Measurements from ENCODE around the gene E2F6. TPM values are rescaled to one million over a fixed set of nuclear protein-coding genes. Genes with fewer than 3 reads are reported as not detected.

Gene E2F6
- polyA plus RNA-seq, 1 experiment: 17.9 TPM

DNA sequence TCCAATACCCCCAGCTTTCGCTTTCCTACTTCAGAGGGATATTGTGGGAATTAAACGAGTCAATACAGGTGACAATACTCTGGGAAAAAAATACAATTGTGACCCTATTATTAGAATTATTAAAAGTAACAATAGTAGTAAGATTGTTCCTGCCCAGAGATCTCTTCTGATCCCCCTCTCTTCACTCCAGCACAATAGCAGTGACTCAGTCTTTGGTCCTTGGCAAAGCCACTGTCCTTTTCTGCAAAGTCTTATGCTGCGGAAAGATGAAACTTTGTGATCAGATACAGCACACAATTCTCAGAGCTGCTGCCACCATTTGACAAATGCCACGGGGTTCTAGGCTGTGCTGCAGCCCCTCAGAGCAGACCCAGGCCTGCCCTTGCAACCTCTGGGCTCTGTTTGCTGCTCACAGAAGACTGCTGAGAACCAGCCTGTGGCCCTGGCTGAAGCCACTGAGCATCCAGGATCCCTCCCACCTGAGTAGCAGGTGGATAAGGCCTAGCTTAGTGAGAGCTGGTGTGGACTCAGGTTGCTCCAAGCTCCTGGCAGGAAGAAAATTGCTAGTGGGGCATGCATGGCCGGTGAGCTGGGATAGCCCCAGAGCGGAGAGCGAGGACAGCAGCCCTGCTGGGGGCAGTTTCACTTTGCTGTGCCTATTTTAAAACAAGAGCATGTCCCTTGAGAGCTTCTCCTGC is 61.4 kb downstream of the E2F6 start:
- no peak overlapping the region for H3K4me3 ChIP-seq (ENCODE audit: low read depth, low read length)
- ChIA-PET POLR2A (interaction anchor here (1.0 kb wide), 1 partner anchor 30 kb away, joined by 3 read pairs; no protein-coding TSS in a partner anchor), CTCF (interaction anchor here (0.6 to 1.0 kb wide), 3 partner anchors 10 to 592 kb away, joined by 3 read pairs; a partner anchor contains a TSS)
- no peak for TF ChIP-seq CTCF (IDR thresholded peaks at IDR 0.05; ENCODE audit: low read depth, low read length)
- no peaks in the 10 kb centered on the region for H3K27me3 ChIP-seq (ENCODE audit: control insufficient read depth, insufficient read depth, low read length)
- DNase-seq (ENCODE audit: low read depth, low spot score): no peak
- H3K9me3 ChIP-seq (ENCODE audit: control insufficient read depth, insufficient read depth, low read length): peaks cover 3% of the 10 kb centered on the region; the same call in 1 of the 2 replicates
- H3K27ac ChIP-seq (ENCODE audit: low read depth, low read length): no peak overlapping the region

GRCh38 chr2:11402436-11402835 is 63.5 kb downstream of the E2F6 start:
- Histone ChIP-seq H3K27ac (ENCODE audit: low read depth, low read length) (no peak overlapping the region), H3K27me3 (ENCODE audit: control insufficient read depth, insufficient read depth, low read length) (no peaks in the 10 kb centered on the region), H3K9me3 (ENCODE audit: control insufficient read depth, insufficient read depth, low read length) (peaks cover 3% of the 10 kb centered on the region; the same call in 1 of the 2 replicates), H3K4me3 (ENCODE audit: low read depth, low read length) (no peak overlapping the region)
- CTCF ChIA-PET: interaction anchor here (1.4 kb wide), 1 partner anchor 270 kb away, joined by 6 read pairs; a partner anchor contains a TSS
- DNase-seq (ENCODE audit: low read depth, low spot score): no peak
- POLR2A ChIA-PET: no interaction called here
- TF ChIP-seq CTCF (IDR thresholded peaks at IDR 0.05; ENCODE audit: low read depth, low read length): no peak

DNA sequence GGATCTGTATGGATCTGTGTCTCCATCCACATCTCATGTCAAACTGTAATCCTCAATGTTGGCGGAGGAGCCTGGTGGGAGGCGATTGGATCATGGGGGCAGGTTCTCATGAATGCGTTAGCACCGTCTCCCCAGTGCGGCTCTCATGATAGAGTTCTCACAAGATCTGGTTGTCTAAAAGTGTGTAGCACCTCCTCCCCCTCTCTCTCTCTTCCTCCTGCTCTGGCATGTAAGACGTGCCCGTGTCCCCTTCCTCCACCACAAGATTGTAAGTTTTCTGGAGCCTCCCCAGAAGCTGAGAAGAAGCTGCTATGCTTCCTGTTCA is 66.6 kb downstream of the E2F6 start:
- Histone ChIP-seq H3K27ac (ENCODE audit: low read depth, low read length) (no peak overlapping the region), H3K27me3 (ENCODE audit: control insufficient read depth, insufficient read depth, low read length) (no peaks in the 10 kb centered on the region), H3K9me3 (ENCODE audit: control insufficient read depth, insufficient read depth, low read length) (peaks cover 3% of the 10 kb centered on the region; the same call in 1 of the 2 replicates), H3K4me3 (ENCODE audit: low read depth, low read length) (no peak overlapping the region)
- no peak for TF ChIP-seq CTCF (IDR thresholded peaks at IDR 0.05; ENCODE audit: low read depth, low read length)
- CTCF ChIA-PET: no interaction called here
- POLR2A ChIA-PET: no interaction called here
- DNase-seq (ENCODE audit: low read depth, low spot score): no peak

GRCh38 chr2:11398750-11399437 is 67.1 kb downstream of the E2F6 start:
- CTCF ChIA-PET: no interaction called here
- POLR2A ChIA-PET: no interaction called here
- no peak for TF ChIP-seq CTCF (IDR thresholded peaks at IDR 0.05; ENCODE audit: low read depth, low read length)
- Histone ChIP-seq H3K9me3 (ENCODE audit: control insufficient read depth, insufficient read depth, low read length) (peaks cover 3% of the 10 kb centered on the region; the same call in 1 of the 2 replicates), H3K27me3 (ENCODE audit: control insufficient read depth, insufficient read depth, low read length) (no peaks in the 10 kb centered on the region), H3K27ac (ENCODE audit: low read depth, low read length) (no peak overlapping the region), H3K4me3 (ENCODE audit: low read depth, low read length) (no peak overlapping the region)
- no peak for DNase-seq (ENCODE audit: low read depth, low spot score)

GRCh38 chr2:11397513-11397912 is 68.4 kb downstream of the E2F6 start:
- Histone ChIP-seq H3K27ac (ENCODE audit: low read depth, low read length) (no peak overlapping the region), H3K4me3 (ENCODE audit: low read depth, low read length) (no peak overlapping the region), H3K27me3 (ENCODE audit: control insufficient read depth, insufficient read depth, low read length) (no peaks in the 10 kb centered on the region), H3K9me3 (ENCODE audit: control insufficient read depth, insufficient read depth, low read length) (peaks cover 3% of the 10 kb centered on the region; the same call in 1 of the 2 replicates)
- no peak for DNase-seq (ENCODE audit: low read depth, low spot score)
- ChIA-PET POLR2A (no interaction called here), CTCF (interaction anchor here (1.8 kb wide), 1 partner anchor 14 kb away, joined by 6 read pairs; no protein-coding TSS in a partner anchor)
- no peak for TF ChIP-seq CTCF (IDR thresholded peaks at IDR 0.05; ENCODE audit: low read depth, low read length)

Data from AG04450 (cell line).